Keratinocyte (primary cell): ENCODE results near the gene SLC4A5. TPM values are rescaled to one million over a fixed set of nuclear protein-coding genes. Genes with fewer than 3 reads are reported as not detected.

Experiments used
- DNase-seq: peaks from one replicate; pipeline ENCODE4 v3.0.0-alpha.2; 2011; ENCODE audit warnings: low read depth, missing footprints, low spot score
- FAIRE-seq: peaks from 2 replicates; lab custom pipeline; 2011; peaks lifted over from hg19 to GRCh38; lab: Jason Lieb, UNC
- H2AFZ ChIP-seq: 2 replicates; pipeline ENCODE4 v1.6.0; 2012; ENCODE audit warnings: low read length, control low read depth, inconsistent platforms; ENCODE audit not compliant: control insufficient read depth
- H3K27ac ChIP-seq: 2 replicates; pipeline ENCODE4 v1.5.1; 2011; ENCODE audit warnings: low read length; ENCODE audit not compliant: control insufficient read depth, insufficient read depth
- H3K27me3 ChIP-seq: 3 replicates; pipeline ENCODE4 v1.6.0; 2011; ENCODE audit warnings: low read length; ENCODE audit not compliant: control insufficient read depth, insufficient read depth; ENCODE audit errors: extremely low read depth
- H3K36me3 ChIP-seq, 2 experiments: 2 replicates in 1 of 2; 3 replicates in 1 of 2; pipeline ENCODE4 v1.5.1; 2011; ENCODE audit warnings: low read length in 2 of 2, mild to moderate bottlenecking in 1 of 2; ENCODE audit not compliant: control insufficient read depth in 2 of 2, insufficient read depth in 2 of 2; ENCODE audit errors: extremely low read depth in 1 of 2
- H3K4me1 ChIP-seq: 3 replicates; pipeline ENCODE4 v1.5.1; 2011; ENCODE audit warnings: low read length; ENCODE audit not compliant: control insufficient read depth, insufficient read depth; ENCODE audit errors: extremely low read depth
- H3K4me2 ChIP-seq: 3 replicates; pipeline ENCODE4 v1.6.0; 2011; ENCODE audit warnings: low read depth, low read length; ENCODE audit not compliant: control insufficient read depth, insufficient read depth; ENCODE audit errors: extremely low read depth
- H3K4me3 ChIP-seq, 3 experiments: fragments of 200-600 bp in 1 of 3; sonication (generic) in 1 of 3; 2 replicates in 2 of 3; 3 replicates in 1 of 3; pipeline ENCODE4 v1.5.1; 2011 to 2016; ENCODE audit warnings: low read length in 3 of 3, mild to moderate bottlenecking in 3 of 3, control low read depth in 2 of 3, inconsistent platforms in 1 of 3, low read depth in 1 of 3, mixed read lengths in 1 of 3, mixed run types in 1 of 3, moderate library complexity in 1 of 3; ENCODE audit not compliant: control insufficient read depth in 2 of 3, insufficient read depth in 2 of 3; ENCODE audit errors: extremely low read depth in 1 of 3
- H3K79me2 ChIP-seq: 2 replicates; pipeline ENCODE4 v1.6.0; 2012; ENCODE audit warnings: low read length; ENCODE audit not compliant: control insufficient read depth, insufficient read depth
- H3K9ac ChIP-seq: 3 replicates; pipeline ENCODE4 v1.6.0; 2011; ENCODE audit warnings: low read length; ENCODE audit not compliant: control insufficient read depth, insufficient read depth; ENCODE audit errors: extremely low read depth
- H3K9me1 ChIP-seq: 3 replicates; pipeline ENCODE4 v1.6.0; 2011; ENCODE audit warnings: low read length; ENCODE audit not compliant: control insufficient read depth, insufficient read depth; ENCODE audit errors: extremely low read depth
- H3K9me3 ChIP-seq: 2 replicates; pipeline ENCODE4 v1.5.1; 2012; ENCODE audit warnings: low read depth, low read length; ENCODE audit not compliant: control insufficient read depth
- H4K20me1 ChIP-seq: 3 replicates; pipeline ENCODE4 v1.6.0; 2011; ENCODE audit warnings: low read length; ENCODE audit not compliant: control insufficient read depth, insufficient read depth; ENCODE audit errors: extremely low read depth
- CTCF ChIP-seq, 3 experiments: IDR thresholded peaks in 1 of 3; conservative IDR thresholded peaks in 1 of 3; optimal IDR thresholded peaks in 1 of 3; 2 replicates in 2 of 3; 3 replicates in 1 of 3; pipeline versions ENCODE3 to v1.5.1; 2011; ENCODE audit warnings: low read length in 3 of 3, mild to moderate bottlenecking in 3 of 3, moderate library complexity in 2 of 3, control low read depth in 1 of 3, inconsistent platforms in 1 of 3; ENCODE audit not compliant: insufficient read depth in 2 of 3; ENCODE audit errors: extremely low read depth in 1 of 3
- EZH2 ChIP-seq: IDR thresholded peaks from one replicate; pipeline ENCODE4 v1.6.1; 2012; ENCODE audit warnings: inconsistent platforms, mild to moderate bottlenecking, low read length, moderate library complexity
- dilution Hi-C: fragments of 300-500 bp; cut with MboI; formaldehyde crosslinking; loops from one replicate; pipeline ENCODE4 v1.7.0; 2020; ENCODE audit warnings: low sequenced_read_pairs; ENCODE audit not compliant: extremely low pct_ligation_motif_present
- polyA plus RNA-seq, 5 experiments: library from polyadenylated mRNA; depleted of rRNA in 3 of 5; stranded (reverse) in 3 of 5; stranded (forward) in 1 of 5; unstranded in 1 of 5; fragments of >200 nt; gene quantifications; 1 replicate in 1 of 5; 2 replicates in 3 of 5; 3 replicates in 1 of 5; pipeline versions ENCODE4 v1.2.1 to v1.2.3, GENCODE V29; 2011 to 2012; ENCODE audit warnings: missing spikeins in 2 of 5, low read depth in 1 of 5, low replicate concordance in 1 of 5

SLC4A5 gene
- polyA plus RNA-seq, 1 donor (not counting 4 experiments of a cell fraction or from before 2014, with no cell fraction given), result 0.22 TPM

GRCh38 chr2:74253306-74253970, 89.8 kb downstream of the SLC4A5 start:
- dilution Hi-C loops, result no loop called here
- Histone ChIP-seq H3K27ac (no peak overlapping the region), H3K79me2 (no peaks in the 10 kb centered on the region), H3K27me3 (peaks cover 4% of the 10 kb centered on the region), H3K36me3 (no peaks in the 10 kb centered on the region), H4K20me1 (no peaks in the 10 kb centered on the region), H3K9me1 (no peaks in the 10 kb centered on the region), H3K4me2 (no peak overlapping the region), H3K9me3 (no peaks in the 10 kb centered on the region), H3K4me3 (no peak overlapping the region), H3K9ac (no peak overlapping the region), H3K4me1 (no peaks in the 10 kb centered on the region), H2AFZ (no peak overlapping the region)
- DNase-seq, result no peak
- no peak for FAIRE-seq
- TF ChIP-seq CTCF (optimal IDR thresholded peaks at IDR 0.05 in 1 of 3, IDR thresholded peaks at IDR 0.05 in 1 of 3, conservative IDR thresholded peaks at IDR 0.05 in 1 of 3; ENCODE audit: extremely low read depth in 1 of 3, insufficient read depth in 2 of 3, low read length in 3 of 3) (no peak), EZH2 (no peak)

GRCh38 chr2:74252862-74253261, 90.4 kb downstream of the SLC4A5 start:
- Histone ChIP-seq H3K27me3 (peaks cover 4% of the 10 kb centered on the region), H3K27ac (no peak overlapping the region), H3K36me3 (no peaks in the 10 kb centered on the region), H3K79me2 (no peaks in the 10 kb centered on the region), H3K4me2 (no peak overlapping the region), H3K4me3 (no peak overlapping the region), H3K9me1 (no peaks in the 10 kb centered on the region), H2AFZ (no peak overlapping the region), H3K9ac (no peak overlapping the region), H4K20me1 (no peaks in the 10 kb centered on the region), H3K9me3 (no peaks in the 10 kb centered on the region), H3K4me1 (no peaks in the 10 kb centered on the region)
- no peak for TF ChIP-seq CTCF (optimal IDR thresholded peaks at IDR 0.05 in 1 of 3, IDR thresholded peaks at IDR 0.05 in 1 of 3, conservative IDR thresholded peaks at IDR 0.05 in 1 of 3; ENCODE audit: extremely low read depth in 1 of 3, insufficient read depth in 2 of 3, low read length in 3 of 3)
- no peak for TF ChIP-seq EZH2
- DNase-seq (no peak), FAIRE-seq (no peak)
- dilution Hi-C loops, result no loop called here
